ENCODE results near the gene RADIL.

RADIL gene

DNA sequence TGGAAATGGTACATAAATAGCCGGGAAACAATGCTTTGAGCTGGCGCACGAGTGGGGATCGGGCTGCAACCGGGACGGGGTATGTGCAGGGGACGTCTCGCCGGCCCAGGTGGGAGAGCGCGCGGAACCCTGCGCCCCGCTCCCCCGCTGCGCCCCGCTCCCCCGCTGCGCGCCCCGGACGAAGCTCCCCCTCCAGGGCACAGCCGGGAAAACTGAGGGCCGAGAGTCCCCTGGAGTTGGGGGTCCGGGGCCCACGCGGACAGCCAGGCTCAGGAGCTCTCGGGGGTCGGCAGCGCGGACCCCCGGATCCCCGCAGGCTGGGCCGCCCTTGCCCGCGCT is 514 bp downstream of the RADIL start:
- no peak for DNase-seq (ENCODE audit: low spot score)

DNA sequence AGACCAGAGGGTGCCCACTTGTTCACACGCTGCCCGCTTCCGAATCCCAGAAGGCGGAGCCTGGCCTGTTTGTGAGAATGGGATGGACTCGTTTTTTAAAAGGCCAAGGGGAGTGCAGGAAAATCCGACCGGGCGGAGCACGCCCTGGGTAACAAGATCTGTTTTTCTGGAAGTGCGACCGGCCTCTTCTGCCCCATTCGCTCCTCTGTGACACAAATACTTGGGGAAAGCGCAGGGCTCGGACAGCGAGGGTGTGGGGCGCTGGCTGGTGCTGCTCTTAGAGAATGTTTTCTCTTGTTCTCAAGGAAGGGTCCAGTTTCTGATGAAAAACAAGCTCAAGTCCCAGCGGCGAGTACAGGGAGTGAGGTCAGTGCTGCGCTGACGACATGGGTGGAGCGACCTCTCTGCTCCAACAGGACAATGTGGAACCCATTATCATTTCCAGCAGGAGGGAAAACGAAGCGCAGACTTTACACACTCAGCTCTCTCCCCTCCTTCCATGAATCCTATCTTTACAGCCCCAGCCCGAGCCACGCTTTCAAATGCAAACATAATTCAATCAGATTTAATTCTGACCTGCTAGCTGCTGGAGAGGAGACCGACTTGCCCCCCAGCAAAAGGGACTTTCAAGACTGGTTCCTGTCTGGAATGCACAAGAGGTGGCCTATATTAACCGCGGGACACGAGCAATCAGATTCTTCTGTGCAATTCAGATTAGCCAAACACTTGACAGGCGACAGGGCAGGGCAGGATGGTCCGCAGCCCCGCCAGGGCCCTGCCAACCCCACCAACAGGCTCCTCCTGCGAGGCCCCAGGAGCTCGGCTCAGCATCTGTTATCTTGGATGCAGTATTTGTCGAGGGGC is 1.1 kb downstream of the RADIL start:
- DNase-seq (ENCODE audit: low spot score) = no peak

DNA sequence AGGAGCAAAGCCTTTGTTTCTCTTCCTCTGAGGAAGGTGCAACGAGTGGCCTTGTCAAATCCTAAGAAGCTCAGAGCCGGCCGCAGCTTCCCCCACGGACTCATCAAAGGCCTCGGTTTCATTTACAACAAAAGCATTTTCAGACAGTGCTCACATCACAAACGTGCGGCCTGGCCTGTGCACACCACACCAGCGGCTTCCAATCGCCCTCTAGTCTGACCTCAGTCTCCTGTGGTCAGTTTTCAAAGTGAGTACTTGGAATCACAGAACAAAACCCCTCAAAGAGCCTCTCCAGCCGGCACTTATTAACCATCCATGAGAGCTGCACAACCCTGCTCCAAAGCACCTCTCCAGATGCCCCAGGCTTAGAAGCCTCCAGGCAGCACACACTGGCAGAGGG is 3.3 kb downstream of the RADIL start:
- DNase-seq (ENCODE audit: low spot score) = no peak

DNA sequence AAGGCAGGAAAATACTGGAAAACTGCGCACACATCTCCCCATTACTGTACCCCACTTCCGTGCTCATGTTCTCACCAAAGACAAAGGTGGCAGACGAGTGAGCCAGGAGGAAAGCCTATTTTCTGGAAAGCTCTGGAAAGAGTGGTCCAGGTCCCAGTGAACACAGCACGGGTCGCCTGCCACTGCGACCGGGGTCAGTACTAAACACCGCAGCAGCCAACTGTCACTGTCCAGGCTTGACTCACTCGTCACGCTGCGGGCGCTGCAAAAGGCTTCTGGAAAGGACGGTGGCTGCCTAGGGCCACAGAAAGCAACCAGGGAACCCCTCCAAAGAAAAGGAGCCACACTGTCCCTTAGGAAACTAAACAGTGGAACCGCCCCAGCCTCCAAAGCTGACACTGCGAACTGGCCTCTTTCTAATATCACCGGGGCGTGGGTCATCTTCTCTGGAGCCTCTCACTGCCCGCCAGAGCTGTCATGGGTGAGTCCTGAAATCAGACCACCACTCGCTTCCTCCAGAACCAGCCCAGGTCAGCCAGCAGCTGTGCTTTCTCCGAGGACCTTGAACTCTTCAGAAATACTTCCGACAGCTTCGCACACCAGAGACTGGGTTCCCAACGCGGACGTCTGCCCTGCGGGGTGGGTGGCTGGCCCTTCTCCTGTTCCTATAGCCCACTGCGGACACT is 4.0 kb downstream of the RADIL start:
- no peak for DNase-seq (ENCODE audit: low spot score)

DNA sequence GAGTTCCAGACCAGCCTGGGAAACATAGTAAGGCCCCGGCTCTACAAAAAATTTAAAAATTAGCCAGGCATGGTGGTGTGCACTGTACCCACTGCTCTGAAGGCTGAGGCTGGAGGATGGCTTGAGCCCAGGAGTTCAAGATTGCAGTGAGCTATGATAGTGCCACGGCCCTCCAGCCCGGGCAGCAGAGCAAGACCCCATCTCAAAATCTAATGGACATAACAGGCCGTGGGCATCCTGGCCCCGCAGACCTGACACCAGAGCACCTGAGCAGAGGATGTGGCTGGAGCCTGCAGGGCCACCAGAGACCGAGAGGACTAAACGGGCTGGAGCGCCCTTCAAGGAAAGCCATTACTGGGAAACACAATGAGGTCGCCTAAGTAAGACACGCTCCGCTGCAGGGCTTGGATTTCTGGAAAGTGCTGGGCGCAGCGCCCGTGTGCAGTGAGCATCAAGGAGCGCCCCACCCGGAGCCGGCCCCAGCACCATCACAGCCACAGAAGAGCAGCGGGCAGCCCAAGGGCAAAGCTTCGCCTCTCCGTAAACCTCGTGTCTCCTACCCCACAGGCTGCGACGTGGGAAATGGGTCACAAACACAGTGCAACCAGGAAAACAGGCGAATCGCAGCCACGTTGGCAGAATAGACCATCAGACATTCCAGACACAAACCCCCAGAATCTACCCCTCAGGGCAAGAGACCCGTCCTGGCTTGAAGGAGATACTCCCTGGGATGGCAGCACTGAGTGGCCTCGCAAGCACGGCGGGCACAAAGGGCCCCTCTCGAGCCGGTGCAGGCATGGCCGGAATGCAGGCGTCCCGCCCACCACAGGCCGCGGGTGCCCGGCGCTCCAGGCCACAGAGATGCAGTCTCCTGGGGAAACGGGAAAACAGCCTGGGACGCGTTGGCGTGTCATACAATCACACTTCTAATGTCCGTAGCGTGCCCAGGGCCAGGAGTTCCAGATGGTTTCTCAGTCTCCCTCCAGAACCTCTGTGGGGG is 4.9 kb downstream of the RADIL start:
- DNase-seq (ENCODE audit: low spot score) = no peak

DNA sequence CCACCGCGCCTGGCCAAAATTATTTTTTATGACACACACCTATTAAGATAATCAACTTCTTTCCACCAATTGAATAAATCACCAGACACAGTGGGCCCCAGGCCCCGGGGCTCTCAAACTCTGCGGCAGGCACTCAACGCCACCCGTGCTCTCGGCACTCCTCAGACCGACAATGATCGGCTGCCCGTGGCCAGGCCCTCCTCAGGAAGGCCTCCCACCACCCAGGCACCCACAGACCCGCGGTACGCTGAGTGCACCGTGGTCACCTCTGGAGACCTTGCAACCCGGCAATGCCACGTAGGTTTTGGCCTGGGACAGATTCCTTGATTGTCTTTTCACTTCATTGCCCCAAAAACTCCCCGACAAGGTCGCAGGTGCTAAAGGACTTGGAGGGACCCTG is 6.9 kb downstream of the RADIL start:
- DNase-seq (ENCODE audit: low spot score) = no peak

DNA sequence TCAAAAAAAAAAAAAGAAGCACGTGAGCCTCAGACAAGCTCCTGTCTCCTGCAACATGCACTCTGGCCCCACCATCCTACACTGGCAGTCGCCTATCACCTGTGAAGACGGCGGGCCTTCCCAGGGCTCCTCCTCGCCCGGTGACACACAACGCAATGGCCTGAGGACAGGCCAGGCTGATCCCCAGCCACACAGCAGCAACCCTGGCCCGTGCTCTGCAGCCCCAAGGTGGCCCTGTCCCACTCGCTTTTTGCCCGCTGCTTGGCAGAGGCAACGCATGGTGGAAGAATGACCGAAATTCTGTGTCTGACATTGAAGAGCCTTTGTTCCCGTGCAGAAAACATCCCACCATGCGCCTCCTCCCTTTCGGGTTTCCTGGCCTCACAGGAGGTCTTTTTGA is 8.1 kb downstream of the RADIL start:
- no peak for DNase-seq (ENCODE audit: low spot score)

DNA sequence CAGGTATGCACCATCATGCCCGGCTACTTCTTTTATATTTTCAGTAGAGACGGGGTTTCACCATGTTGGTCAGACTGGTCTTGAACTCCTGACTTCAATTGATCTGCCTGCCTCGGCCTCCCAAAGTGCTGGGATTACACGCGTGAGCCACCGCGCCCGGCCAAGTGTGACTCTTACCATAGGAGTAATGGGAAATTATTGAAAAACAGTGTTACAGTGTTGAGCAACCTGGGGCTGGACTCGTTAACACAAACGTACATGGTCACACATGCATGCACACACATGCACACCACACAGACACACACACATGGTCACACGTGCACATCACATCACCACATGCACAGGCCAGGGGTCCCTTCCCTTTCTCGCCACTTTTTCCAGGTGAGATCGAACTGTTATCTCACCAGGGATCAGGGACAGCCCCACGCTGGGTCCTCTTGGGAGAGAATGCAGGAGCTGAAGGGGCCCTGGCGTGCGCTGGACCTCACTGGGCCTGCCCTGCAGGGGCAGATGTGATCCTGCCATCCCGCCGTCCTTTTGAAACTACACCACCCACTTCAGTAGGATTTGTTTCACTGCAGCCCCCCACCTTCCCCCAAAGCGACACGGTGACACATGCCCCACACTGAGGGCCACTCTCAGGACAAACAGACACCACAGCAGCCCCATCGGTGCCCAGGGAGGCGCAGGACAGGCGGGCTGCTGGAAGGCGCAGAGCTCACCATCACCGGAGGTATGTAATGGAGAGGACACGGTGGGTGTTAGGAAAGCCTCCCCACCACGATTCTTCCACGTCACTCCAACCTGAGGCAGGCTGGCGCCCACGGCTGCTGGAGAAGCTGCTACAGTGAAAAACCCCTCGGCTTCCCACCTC is 10.2 kb downstream of the RADIL start:
- no peak for DNase-seq (ENCODE audit: low spot score)

DNA sequence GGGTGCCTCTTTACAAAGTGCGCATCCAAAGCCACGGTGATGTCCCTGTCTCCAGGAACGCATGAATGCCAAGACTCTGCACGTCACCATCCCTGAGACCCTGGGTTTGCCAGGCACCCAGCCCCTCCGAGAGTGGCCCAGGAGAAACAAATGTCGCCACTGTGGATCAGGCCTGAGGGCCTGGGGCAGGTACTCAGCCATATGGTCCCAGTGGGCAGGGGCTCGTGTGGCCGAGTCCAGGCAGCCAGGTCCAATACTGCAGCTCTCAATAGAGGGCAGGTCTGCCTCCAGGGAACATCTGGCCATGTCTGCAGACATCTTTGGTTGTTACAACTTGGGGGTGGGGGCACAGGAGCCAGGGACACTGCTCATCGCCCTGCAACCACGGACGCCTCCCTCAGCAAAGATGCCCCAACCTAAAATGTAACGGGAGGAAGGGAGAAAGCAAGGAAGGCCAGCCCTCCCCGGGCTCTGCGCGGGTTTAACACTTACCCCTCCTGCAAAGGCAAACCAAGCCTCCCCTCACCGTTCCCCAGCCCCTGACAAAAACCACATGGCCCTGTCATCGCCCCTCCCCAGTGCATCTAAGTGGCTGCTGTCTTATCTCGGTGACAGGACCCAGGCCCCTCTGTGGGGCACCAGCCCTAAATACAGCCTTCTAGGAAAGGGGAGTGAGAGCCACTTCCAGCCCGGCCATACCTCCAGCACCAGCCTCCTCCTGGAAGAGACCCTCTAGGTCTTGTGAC is 11.4 kb downstream of the RADIL start:
- no peak for DNase-seq (ENCODE audit: low spot score)

DNA sequence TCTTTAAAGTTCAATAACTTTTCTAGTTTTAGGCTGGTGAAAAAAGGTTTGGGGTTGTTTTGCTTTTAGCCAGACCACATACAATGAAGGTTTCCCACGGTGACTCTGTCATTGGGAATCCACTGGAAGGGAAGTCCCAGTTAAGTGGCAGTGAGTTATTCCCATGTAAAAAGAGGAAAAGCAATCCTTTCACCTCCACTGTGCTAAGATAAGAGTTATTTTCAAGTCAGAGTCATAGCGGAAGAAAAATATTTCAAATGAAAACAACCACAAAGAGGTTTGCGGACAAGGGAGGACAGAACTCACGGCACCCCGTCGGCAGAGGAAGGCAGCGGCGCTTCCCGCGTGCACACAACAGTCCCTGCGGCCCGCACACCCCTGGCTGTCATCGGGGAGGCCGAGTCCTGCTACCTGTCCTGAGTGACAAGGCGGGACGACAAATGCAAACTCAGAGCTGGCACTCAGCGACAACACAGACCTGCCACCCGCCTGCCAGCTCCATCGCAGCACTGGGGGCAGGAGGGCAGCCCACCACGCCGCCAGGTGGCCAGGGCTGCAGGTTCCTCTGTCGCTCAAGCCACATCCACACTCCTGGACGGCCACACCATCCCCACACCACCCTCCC is 12.3 kb downstream of the RADIL start:
- no peak for DNase-seq (ENCODE audit: low spot score)

DNA sequence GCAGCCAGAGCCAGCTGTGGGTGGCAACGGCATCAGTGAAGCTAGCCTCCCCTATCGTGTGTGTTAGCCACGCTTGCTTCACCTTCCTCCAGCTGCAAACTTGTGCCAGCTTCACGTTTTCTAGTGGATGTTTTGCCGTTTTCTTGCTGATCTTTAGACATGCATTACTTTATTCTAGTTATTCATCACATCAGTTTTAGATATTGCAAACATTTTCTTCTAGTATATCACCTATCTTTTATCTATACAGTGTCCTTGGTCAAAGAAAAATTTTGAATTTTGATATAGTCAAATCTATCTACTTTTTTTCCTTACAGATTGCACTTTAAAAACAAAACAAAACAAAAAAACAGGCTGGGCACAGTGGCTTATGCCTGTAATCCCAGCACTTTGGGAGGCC is 15.0 kb downstream of the RADIL start:
- no peak for DNase-seq (ENCODE audit: low spot score)

DNA sequence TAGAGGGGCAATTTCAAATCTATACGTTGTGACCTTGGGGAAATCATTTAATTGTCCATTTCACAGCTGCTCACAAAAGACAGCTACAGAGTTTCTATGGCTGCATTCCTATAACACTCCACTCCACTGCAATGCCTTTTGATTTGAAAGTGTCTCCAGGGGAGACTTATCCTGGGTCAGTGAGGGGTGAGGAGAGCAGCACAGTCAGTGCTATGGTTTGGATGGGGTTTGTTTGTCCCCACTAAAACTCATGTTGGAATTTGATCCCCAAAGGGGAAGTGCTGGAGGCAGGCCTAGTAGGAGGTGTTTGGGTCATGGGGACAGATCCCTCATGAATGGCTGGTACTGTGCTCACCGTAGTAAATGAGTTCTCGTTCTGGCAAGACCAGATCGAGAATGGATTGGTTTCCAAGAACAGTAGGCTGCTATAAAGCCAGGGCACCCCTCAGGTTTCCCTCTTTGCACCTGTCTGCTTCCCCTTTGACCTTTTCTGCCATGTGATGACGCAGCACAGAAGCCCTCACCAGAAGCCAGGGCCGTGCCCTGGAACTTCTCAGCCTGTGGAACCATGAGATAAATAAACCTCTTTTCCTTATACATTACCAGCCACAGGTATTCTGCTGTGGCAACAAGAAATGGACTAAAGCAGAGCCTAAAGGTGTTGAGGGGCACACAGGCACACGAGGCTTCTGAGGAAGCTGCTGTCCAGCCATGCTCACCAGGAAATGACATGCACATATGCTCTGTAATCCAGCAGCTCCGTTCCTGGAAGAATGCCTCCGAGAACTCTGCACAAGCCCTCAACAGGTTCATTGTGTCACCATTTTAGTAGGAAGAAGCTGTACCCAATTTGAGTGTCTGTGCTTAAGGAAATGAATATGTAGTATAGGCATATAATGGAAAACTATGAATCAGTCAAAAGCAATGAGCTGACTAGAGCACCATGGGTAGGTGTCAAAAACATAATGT is 16.7 kb downstream of the RADIL start:
- DNase-seq (ENCODE audit: low spot score) = no peak

DNA sequence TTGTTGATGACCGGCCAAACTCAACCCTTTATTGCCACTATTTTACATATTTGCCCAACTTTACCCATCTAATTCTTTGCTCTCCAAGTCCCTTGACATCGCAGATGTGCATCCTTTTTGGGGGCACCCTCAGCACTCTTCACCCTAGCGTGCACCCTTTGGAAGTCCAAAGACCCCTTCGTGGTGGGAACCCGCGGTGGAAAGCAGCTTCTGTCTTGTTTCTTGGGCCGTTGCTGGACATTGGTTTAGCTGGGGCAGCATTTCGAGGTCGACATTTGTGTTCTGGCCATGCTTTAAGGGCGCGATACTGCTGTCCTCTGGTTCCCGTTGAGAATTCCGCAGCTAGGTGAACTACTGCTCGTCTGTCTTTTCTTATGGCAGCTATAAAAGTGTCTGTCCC is 21.4 kb downstream of the RADIL start:
- DNase-seq (ENCODE audit: low spot score) = no peak

DNA sequence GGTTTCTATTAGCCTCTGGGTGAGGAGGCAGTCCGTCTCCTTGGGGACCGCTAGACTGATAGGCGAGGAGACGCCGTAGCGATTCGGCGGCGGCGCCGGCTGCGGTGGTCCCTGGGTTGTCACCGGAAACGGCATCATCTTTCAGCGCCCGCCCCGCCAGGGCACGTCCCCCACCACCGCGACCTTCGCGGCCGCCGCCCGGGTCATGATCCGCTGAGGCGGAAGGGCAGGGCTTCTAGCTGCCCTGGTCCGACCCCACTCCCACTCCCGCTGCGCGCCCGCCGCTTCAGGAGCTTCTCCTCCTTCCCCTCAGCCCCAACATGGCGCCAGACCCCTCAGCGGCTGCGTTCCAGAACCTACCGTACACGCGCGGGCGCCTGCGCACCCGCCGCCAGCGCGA is 21.8 kb downstream of the RADIL start, which contains the start of gene PAPOLB:
PAPOLB (minus strand) TSS at position 358 of the 400 bp plus-strand sequence; CDS start at position 138, 220 bp downstream.
- no peak for DNase-seq (ENCODE audit: low spot score)

DNA sequence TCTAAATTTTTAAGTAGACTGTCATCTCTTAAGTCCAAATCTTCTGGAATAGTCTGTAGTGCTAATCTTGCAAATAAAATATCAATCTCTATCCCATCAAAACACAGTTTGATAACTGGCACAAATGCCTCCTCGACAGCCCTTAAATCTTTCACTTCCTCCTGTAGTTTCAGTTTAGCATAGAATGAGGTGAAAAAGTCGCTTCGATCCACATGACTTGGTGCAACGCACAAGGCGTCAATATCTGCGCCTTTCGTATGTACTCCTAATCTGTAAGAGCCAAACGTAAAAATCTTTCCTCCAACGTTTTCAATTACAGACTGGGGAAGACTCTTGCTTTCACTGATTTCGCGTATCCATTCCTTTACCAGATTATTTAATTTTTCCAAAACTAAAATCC is 22.3 kb downstream of the RADIL start:
- DNase-seq (ENCODE audit: low spot score) = no peak

DNA sequence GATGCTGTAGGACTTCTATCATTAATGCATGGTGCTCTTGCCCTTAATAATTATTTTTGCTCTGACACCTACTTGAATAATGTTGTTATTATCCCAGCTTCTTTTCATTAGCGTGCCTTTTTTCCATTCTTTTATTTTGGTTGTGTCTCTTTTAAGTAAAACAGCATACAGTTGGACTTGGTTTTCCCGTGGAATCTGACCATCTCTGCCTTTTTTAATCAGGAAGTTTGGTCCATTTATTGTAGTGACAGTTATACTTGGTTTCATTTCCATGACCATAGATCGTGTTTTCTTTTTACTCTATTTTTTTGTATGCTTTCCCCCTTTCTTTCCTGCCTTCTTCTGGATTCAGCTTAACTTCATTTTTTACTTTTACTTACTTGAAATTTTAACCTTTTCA is 26.3 kb downstream of the RADIL start:
- no peak for DNase-seq (ENCODE audit: low spot score)

DNA sequence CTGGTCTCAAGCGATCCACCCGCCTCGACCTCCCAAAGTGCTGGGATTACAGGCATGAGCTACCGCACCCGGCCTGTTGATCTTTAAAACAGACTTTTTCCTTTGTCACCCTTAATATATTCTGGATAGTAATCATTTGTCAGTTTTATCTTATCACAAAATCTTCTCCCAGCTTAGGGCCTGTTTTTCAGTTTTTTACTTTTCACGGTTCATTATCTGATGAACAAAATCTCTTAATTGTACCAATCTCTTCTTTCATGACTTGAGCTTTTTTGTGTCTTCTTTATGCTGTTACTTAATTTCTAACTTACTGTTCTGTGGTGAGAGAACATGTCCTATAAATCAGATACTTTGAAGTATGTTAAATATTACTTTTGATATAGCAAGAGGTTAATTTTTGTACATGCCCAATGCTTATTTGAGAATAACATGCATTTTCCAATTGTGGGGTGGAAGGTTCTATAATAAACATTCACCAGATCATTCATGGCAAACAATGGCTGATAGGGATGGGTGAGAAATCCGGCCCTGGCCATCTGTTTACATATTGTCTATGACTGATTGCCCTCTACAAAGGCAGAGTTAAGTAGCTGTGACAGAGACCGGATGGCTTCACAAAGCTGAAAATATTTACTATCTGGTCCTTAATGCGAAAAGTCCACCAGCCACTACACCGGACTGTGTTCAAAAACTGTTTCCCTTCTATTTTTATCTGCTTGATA is 27.0 kb downstream of the RADIL start:
- DNase-seq (ENCODE audit: low spot score) = no peak

DNA sequence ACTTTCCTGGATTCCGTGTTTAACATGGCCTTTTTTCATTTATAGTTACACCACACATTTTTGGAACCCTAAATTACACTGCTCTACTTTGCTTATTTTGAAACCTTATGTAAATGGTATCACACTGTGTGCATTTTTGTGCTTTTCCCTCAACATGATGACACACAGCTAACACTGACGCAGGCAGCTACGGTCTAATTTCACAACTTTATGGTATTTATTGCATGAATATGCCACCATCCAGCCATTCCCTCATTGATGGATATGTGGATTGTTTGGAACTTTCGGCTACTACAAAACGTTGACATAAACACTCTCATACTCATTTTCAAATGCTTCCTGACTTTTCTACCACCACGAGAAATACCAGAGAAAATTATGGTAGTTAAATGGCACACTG is 28.6 kb downstream of the RADIL start:
- DNase-seq (ENCODE audit: low spot score) = no peak

Data from hematopoietic multipotent progenitor cell treated with erythropoietin and hydrocortisone succinate and interleukin-3 and kit ligand, for 15 days (in vitro differentiated cells).